HL-60 (cell line): ENCODE results near the gene MET.

ENCODE experiments used
- DNase-seq, 2 experiments: peaks; one replicate each; pipeline ENCODE4 v3.0.0-alpha.2; 2010 to 2020; ENCODE audit warnings: low read depth in 1 of 2, low spot score in 1 of 2
- H3K27ac ChIP-seq: fragments of 250-450 bp; sonication (Bioruptor Pico); replicated peaks from 2 replicates; pipeline ENCODE4 v1.5.1; 2020; ENCODE audit warnings: mild to moderate bottlenecking, moderate library complexity
- H3K27me3 ChIP-seq: fragments of 250-450 bp; sonication (Bioruptor Pico); 2 replicates; pipeline ENCODE4 v1.5.1; 2021; ENCODE audit warnings: mild to moderate bottlenecking, moderate library complexity; ENCODE audit not compliant: insufficient read depth, poor library complexity, severe bottlenecking
- H3K4me3 ChIP-seq: replicated peaks from 2 replicates; pipeline ENCODE4 v1.5.1; 2011; ENCODE audit warnings: mild to moderate bottlenecking, control low read depth, low read length; ENCODE audit not compliant: insufficient read depth
- GABPA ChIP-seq: IDR thresholded peaks from 2 replicates; pipeline ENCODE4 v1.6.1; 2012; ENCODE audit warnings: low read depth
- POLR2AphosphoS5 ChIP-seq: IDR thresholded peaks from 2 replicates; pipeline ENCODE4 v1.6.1; 2012; ENCODE audit warnings: low read depth
- REST ChIP-seq: IDR thresholded peaks from 2 replicates; pipeline ENCODE4 v1.6.1; 2012; ENCODE audit warnings: low read depth; ENCODE audit not compliant: insufficient replicate concordance
- SPI1 ChIP-seq: IDR thresholded peaks from 2 replicates; pipeline ENCODE4 v1.6.1; 2012; ENCODE audit warnings: low read depth, mild to moderate bottlenecking, borderline replicate concordance
- TF ChIP-seq, protein P1 (sequence below): IDR thresholded peaks from one replicate; pipeline ENCODE4 v1.5.1; 2011; ENCODE audit warnings: low read length, control low read depth, inconsistent platforms; ENCODE audit not compliant: insufficient read depth

MET gene

GRCh38 chr7:116805100-116805544, 133.1 kb downstream of the MET start:
- Histone ChIP-seq H3K27ac (no peak overlapping the region), H3K4me3 (no peak overlapping the region), H3K27me3 (peaks cover 3% of the 10 kb centered on the region)
- TF ChIP-seq POLR2AphosphoS5 (no peak), GABPA (no peak), REST (no peak), SPI1 (no peak)
- TF ChIP-seq, protein P1, sequence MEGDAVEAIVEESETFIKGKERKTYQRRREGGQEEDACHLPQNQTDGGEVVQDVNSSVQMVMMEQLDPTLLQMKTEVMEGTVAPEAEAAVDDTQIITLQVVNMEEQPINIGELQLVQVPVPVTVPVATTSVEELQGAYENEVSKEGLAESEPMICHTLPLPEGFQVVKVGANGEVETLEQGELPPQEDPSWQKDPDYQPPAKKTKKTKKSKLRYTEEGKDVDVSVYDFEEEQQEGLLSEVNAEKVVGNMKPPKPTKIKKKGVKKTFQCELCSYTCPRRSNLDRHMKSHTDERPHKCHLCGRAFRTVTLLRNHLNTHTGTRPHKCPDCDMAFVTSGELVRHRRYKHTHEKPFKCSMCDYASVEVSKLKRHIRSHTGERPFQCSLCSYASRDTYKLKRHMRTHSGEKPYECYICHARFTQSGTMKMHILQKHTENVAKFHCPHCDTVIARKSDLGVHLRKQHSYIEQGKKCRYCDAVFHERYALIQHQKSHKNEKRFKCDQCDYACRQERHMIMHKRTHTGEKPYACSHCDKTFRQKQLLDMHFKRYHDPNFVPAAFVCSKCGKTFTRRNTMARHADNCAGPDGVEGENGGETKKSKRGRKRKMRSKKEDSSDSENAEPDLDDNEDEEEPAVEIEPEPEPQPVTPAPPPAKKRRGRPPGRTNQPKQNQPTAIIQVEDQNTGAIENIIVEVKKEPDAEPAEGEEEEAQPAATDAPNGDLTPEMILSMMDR, result no peak
- no peak for DNase-seq

- TF ChIP-seq, protein P1, result no peak
- TF ChIP-seq REST (no peak), POLR2AphosphoS5 (no peak), SPI1 (no peak), GABPA (no peak)
- no peak for DNase-seq
- no peak overlapping the region for H3K4me3 ChIP-seq
- no peak overlapping the region for H3K27ac ChIP-seq
- peaks cover 3% of the 10 kb centered on the region for H3K27me3 ChIP-seq
Measured at GRCh38 chr7:116806046-116806944, 134.3 kb downstream of the MET start.

- no peak for TF ChIP-seq GABPA
- TF ChIP-seq, protein P1, result no peak
- no peak for TF ChIP-seq REST
- no peak for TF ChIP-seq POLR2AphosphoS5
- TF ChIP-seq SPI1, result no peak
- no peak for DNase-seq
- no peak overlapping the region for H3K4me3 ChIP-seq
- peaks cover 3% of the 10 kb centered on the region for H3K27me3 ChIP-seq
- H3K27ac ChIP-seq, result no peak overlapping the region
Measured at GRCh38 chr7:116807011-116807560, 135.1 kb downstream of the MET start.
